SK-N-MC (cell line): ENCODE results near the gene OR8H2.
"Not testable (repeated sequence)": the region's sequence is repeated elsewhere in the genome, so short reads cannot be mapped to it uniquely, and the experiment has no call there.

Experiments used
- EZH2 ChIP-seq: fragments of 200-600 bp; sonication (generic); IDR thresholded peaks from one replicate; pipeline ENCODE4 v1.6.1; 2017; ENCODE audit warnings: antibody characterized with exemption
- POLR2AphosphoS5 ChIP-seq: IDR thresholded peaks from 2 replicates; pipeline ENCODE4 v1.6.1; 2012; ENCODE audit warnings: mild to moderate bottlenecking, low read depth, low read length, borderline replicate concordance

- TF ChIP-seq POLR2AphosphoS5, EZH2: not testable (repeated sequence)
These were observed 47.1 kb upstream of the OR8H2 start for GRCh38 chr11:56056366-56056765.
